ENCODE results near the gene CIT. TPM values are rescaled to one million over a fixed set of nuclear protein-coding genes. Genes with fewer than 3 reads are reported as not detected.

Gene CIT
- total and polyA plus RNA-seq, 4 donors = 0.31 to 24.7 (median 1.8) TPM

DNA sequence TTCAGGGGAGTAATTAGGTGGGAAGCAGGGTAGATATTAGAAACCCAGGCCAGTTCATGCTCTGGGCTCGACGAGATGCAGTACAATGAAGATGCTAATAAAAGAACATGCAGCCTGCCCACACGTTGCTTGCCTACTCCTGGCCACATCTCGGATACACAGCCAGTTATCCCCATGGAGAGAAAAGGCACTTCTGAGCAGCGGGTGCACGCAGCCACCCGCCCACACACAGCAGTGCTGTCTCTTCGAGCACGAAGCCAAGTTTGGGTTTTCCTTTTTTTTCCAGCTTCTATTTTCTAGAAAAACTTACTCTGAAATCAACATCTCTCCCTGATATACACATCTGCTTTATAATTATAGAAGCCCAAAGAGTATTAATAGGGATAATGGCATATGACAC lies 85.7 kb downstream of the CIT start (continued):
- no peak for TF ChIP-seq YY1 (IDR thresholded peaks at IDR 0.05)
- no peak for TF ChIP-seq HNF4A (conservative IDR thresholded peaks at IDR 0.05)
- no peak for TF ChIP-seq EGR1 (IDR thresholded peaks at IDR 0.05; ENCODE audit: low read depth in 2 of 2)
- TF ChIP-seq SP1 (IDR thresholded peaks at IDR 0.05) = no peak
- no peak for TF ChIP-seq RAD21 (IDR thresholded peaks at IDR 0.05)
- no peak for TF ChIP-seq GABPA (IDR thresholded peaks at IDR 0.05 in 1 of 2, conservative IDR thresholded peaks at IDR 0.05 in 1 of 2)

DNA sequence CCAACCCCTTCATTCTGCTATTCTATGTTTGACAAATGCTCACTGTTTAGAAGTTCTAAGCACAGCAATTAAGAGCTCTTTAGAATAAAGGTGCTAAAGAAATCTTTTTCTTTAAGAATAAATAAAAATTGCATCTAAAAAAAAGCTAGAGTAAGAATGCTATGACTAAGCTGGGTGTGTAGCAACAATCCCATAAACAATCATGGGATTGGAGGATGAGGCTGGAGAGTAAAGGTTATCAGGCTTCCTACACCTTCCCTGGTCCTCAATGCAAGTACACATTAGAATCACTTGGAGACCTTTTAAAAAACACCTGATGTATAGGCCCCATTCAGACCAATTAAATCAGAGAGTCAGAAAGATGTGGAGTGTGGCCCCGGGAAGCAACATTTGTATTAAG lies 88.3 kb downstream of the CIT start:
- 100% methylated on average over 1 of the region's 1 CpG for WGBS
- no peak for TF ChIP-seq HNF4A (conservative IDR thresholded peaks at IDR 0.05)
- TF ChIP-seq, protein P1, sequence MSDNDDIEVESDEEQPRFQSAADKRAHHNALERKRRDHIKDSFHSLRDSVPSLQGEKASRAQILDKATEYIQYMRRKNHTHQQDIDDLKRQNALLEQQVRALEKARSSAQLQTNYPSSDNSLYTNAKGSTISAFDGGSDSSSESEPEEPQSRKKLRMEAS (IDR thresholded peaks at IDR 0.05) = no peak
- TF ChIP-seq, protein P2, sequence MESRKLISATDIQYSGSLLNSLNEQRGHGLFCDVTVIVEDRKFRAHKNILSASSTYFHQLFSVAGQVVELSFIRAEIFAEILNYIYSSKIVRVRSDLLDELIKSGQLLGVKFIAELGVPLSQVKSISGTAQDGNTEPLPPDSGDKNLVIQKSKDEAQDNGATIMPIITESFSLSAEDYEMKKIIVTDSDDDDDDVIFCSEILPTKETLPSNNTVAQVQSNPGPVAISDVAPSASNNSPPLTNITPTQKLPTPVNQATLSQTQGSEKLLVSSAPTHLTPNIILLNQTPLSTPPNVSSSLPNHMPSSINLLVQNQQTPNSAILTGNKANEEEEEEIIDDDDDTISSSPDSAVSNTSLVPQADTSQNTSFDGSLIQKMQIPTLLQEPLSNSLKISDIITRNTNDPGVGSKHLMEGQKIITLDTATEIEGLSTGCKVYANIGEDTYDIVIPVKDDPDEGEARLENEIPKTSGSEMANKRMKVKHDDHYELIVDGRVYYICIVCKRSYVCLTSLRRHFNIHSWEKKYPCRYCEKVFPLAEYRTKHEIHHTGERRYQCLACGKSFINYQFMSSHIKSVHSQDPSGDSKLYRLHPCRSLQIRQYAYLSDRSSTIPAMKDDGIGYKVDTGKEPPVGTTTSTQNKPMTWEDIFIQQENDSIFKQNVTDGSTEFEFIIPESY (IDR thresholded peaks at IDR 0.05) = no peak
- TF ChIP-seq SP1 (IDR thresholded peaks at IDR 0.05) = no peak
- no peak for TF ChIP-seq RAD21 (IDR thresholded peaks at IDR 0.05)
- no peak for TF ChIP-seq FOXA1 (IDR thresholded peaks at IDR 0.05)
- no peak for TF ChIP-seq TAF1 (conservative IDR thresholded peaks at IDR 0.05)
- TF ChIP-seq, protein P3, sequence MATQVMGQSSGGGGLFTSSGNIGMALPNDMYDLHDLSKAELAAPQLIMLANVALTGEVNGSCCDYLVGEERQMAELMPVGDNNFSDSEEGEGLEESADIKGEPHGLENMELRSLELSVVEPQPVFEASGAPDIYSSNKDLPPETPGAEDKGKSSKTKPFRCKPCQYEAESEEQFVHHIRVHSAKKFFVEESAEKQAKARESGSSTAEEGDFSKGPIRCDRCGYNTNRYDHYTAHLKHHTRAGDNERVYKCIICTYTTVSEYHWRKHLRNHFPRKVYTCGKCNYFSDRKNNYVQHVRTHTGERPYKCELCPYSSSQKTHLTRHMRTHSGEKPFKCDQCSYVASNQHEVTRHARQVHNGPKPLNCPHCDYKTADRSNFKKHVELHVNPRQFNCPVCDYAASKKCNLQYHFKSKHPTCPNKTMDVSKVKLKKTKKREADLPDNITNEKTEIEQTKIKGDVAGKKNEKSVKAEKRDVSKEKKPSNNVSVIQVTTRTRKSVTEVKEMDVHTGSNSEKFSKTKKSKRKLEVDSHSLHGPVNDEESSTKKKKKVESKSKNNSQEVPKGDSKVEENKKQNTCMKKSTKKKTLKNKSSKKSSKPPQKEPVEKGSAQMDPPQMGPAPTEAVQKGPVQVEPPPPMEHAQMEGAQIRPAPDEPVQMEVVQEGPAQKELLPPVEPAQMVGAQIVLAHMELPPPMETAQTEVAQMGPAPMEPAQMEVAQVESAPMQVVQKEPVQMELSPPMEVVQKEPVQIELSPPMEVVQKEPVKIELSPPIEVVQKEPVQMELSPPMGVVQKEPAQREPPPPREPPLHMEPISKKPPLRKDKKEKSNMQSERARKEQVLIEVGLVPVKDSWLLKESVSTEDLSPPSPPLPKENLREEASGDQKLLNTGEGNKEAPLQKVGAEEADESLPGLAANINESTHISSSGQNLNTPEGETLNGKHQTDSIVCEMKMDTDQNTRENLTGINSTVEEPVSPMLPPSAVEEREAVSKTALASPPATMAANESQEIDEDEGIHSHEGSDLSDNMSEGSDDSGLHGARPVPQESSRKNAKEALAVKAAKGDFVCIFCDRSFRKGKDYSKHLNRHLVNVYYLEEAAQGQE (IDR thresholded peaks at IDR 0.05) = no peak
- no peak for TF ChIP-seq HNF4G (IDR thresholded peaks at IDR 0.05)
- no peak for TF ChIP-seq FOXA2 (IDR thresholded peaks at IDR 0.05)
- TF ChIP-seq GABPA (IDR thresholded peaks at IDR 0.05 in 1 of 2, conservative IDR thresholded peaks at IDR 0.05 in 1 of 2) = no peak
- TF ChIP-seq NR2F2 (IDR thresholded peaks at IDR 0.05) = no peak
- TF ChIP-seq, protein P4, sequence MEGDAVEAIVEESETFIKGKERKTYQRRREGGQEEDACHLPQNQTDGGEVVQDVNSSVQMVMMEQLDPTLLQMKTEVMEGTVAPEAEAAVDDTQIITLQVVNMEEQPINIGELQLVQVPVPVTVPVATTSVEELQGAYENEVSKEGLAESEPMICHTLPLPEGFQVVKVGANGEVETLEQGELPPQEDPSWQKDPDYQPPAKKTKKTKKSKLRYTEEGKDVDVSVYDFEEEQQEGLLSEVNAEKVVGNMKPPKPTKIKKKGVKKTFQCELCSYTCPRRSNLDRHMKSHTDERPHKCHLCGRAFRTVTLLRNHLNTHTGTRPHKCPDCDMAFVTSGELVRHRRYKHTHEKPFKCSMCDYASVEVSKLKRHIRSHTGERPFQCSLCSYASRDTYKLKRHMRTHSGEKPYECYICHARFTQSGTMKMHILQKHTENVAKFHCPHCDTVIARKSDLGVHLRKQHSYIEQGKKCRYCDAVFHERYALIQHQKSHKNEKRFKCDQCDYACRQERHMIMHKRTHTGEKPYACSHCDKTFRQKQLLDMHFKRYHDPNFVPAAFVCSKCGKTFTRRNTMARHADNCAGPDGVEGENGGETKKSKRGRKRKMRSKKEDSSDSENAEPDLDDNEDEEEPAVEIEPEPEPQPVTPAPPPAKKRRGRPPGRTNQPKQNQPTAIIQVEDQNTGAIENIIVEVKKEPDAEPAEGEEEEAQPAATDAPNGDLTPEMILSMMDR (IDR thresholded peaks at IDR 0.05; ENCODE audit: low read depth, low read length, missing input control) = no peak
- no peak for DNase-seq (ENCODE audit: low spot score)

More for the DNA sequence above, 88.3 kb downstream of the CIT start:
- H3K4me3 ChIP-seq (ENCODE audit: low read depth in 1 of 3, low read length in 3 of 3) = no peak overlapping the region
- H3K4me1 ChIP-seq (ENCODE audit: control insufficient read depth in 4 of 4, insufficient read depth in 4 of 4, low read length in 3 of 4) = no peaks in the 10 kb centered on the region
- no peak overlapping the region for H3K27ac ChIP-seq (ENCODE audit: low read depth in 1 of 2, low read length in 2 of 2)
- no peaks in the 10 kb centered on the region for H3K9me3 ChIP-seq (ENCODE audit: control insufficient read depth in 4 of 4, low read length in 3 of 4)
- H3K9ac ChIP-seq (ENCODE audit: low read depth in 1 of 2, low read length in 2 of 2) = no peak overlapping the region
- H3K36me3 ChIP-seq (ENCODE audit: control insufficient read depth in 4 of 4, insufficient read depth in 3 of 4, low read depth in 1 of 4, low read length in 3 of 4) = no peaks in the 10 kb centered on the region
- no peaks in the 10 kb centered on the region for H3K27me3 ChIP-seq (ENCODE audit: control insufficient read depth in 4 of 4, insufficient read depth in 4 of 4, low read length in 3 of 4)
